CD14-positive monocyte (primary cell): Measurements from ENCODE around the gene SRGAP2C. TPM values are rescaled to one million over a fixed set of nuclear protein-coding genes. Genes with fewer than 3 reads are reported as not detected.
A peak's percentile ranks its signal among the peaks of the same experiment; 100 is the strongest.
"Not testable (repeated sequence)": the region's sequence is repeated elsewhere in the genome, so short reads cannot be mapped to it uniquely, and the experiment has no call there.

ENCODE experiments used
- DNase-seq, 3 donors: peaks; one replicate each; pipeline ENCODE4 v3.0.0-alpha.2; 2011 to 2022
- H2AFZ ChIP-seq: 2 replicates; pipeline ENCODE4 v1.6.0; 2012; ENCODE audit warnings: mild to moderate bottlenecking, low read depth, low read length, inconsistent platforms; ENCODE audit not compliant: insufficient read depth, poor library complexity, severe bottlenecking
- H3K27ac ChIP-seq, 2 donors: 1 replicate in 1 of 2; 2 replicates in 1 of 2; pipeline ENCODE4 v1.5.1; 2012 to 2013; ENCODE audit warnings: low read length in 2 of 2, control low read depth in 1 of 2, inconsistent platforms in 1 of 2, low read depth in 1 of 2, mild to moderate bottlenecking in 1 of 2
- H3K27me3 ChIP-seq, 2 donors: one replicate each; pipeline versions ENCODE4 v1.6.0 to v1.6.1; 2011 to 2013; ENCODE audit warnings: low read length in 2 of 2; ENCODE audit not compliant: control insufficient read depth in 2 of 2, insufficient read depth in 2 of 2
- H3K36me3 ChIP-seq, 2 donors: replicated peaks in 1 of 2; 1 replicate in 1 of 2; 2 replicates in 1 of 2; pipeline versions ENCODE4 v1.5.1 to v1.6.1; 2012 to 2013; ENCODE audit warnings: low read length in 2 of 2, control low read depth in 1 of 2, inconsistent platforms in 1 of 2, mild to moderate bottlenecking in 1 of 2; ENCODE audit not compliant: insufficient read depth in 2 of 2, control insufficient read depth in 1 of 2
- H3K4me1 ChIP-seq, 2 donors: 1 replicate in 1 of 2; 2 replicates in 1 of 2; pipeline versions ENCODE4 v1.5.1 to v1.6.1; 2012 to 2013; ENCODE audit warnings: low read length in 2 of 2, control low read depth in 1 of 2, inconsistent platforms in 1 of 2, mild to moderate bottlenecking in 1 of 2, moderate library complexity in 1 of 2; ENCODE audit not compliant: insufficient read depth in 2 of 2, control insufficient read depth in 1 of 2
- H3K4me2 ChIP-seq: replicated peaks from 2 replicates; pipeline ENCODE3; 2012; ENCODE audit warnings: low read length, moderate library complexity, mild to moderate bottlenecking; ENCODE audit not compliant: poor library complexity, severe bottlenecking; ENCODE audit errors: extremely low read depth
- H3K4me3 ChIP-seq, 3 experiments: fragments of 200-600 bp in 1 of 3; sonication (generic) in 1 of 3; replicated peaks in 1 of 3; 1 replicate in 2 of 3; 2 replicates in 1 of 3; pipeline ENCODE4 v1.5.1; 2011 to 2013; ENCODE audit warnings: low read length in 3 of 3, mild to moderate bottlenecking in 3 of 3, control low read depth in 2 of 3, low read depth in 2 of 3, inconsistent platforms in 1 of 3, moderate library complexity in 1 of 3
- H3K79me2 ChIP-seq: 2 replicates; pipeline ENCODE4 v1.6.0; 2012; ENCODE audit warnings: mild to moderate bottlenecking, control low read depth, inconsistent platforms, low read length, moderate library complexity; ENCODE audit not compliant: insufficient read depth
- H3K9ac ChIP-seq: 2 replicates; pipeline ENCODE4 v1.6.0; 2017; ENCODE audit warnings: low read length, mild to moderate bottlenecking; ENCODE audit not compliant: insufficient read depth, poor library complexity, severe bottlenecking
- H3K9me3 ChIP-seq, 2 donors: replicated peaks in 1 of 2; 1 replicate in 1 of 2; 2 replicates in 1 of 2; pipeline versions ENCODE4 v1.5.1 to v1.6.1; 2012 to 2013; ENCODE audit warnings: low read length in 2 of 2, control low read depth in 1 of 2; ENCODE audit not compliant: control insufficient read depth in 1 of 2, insufficient read depth in 1 of 2
- H4K20me1 ChIP-seq: 2 replicates; pipeline ENCODE4 v1.6.0; 2012; ENCODE audit warnings: mild to moderate bottlenecking, low read length, control low read depth, moderate library complexity; ENCODE audit not compliant: insufficient read depth
- H3K27ac Mint-ChIP-seq, 7 donors: one replicate each; pipeline ENCODE4 v1.8.0; 2020; ENCODE audit warnings: mild to moderate bottlenecking in 7 of 7, mixed read lengths in 7 of 7, moderate library complexity in 6 of 7, inconsistent platforms in 2 of 7
- H3K27me3 Mint-ChIP-seq, 3 donors: one replicate each; pipeline ENCODE4 v1.8.0; 2021 to 2022; ENCODE audit warnings: low read depth in 3 of 3, mild to moderate bottlenecking in 3 of 3, mixed read lengths in 3 of 3, moderate library complexity in 3 of 3, inconsistent platforms in 1 of 3
- H3K36me3 Mint-ChIP-seq, 2 donors: one replicate each; pipeline ENCODE4 v1.8.0; 2020; ENCODE audit warnings: mixed read lengths in 2 of 2, inconsistent platforms in 1 of 2, mild to moderate bottlenecking in 1 of 2
- H3K4me1 Mint-ChIP-seq: one replicate; pipeline ENCODE4 v1.8.0; 2020; ENCODE audit warnings: mild to moderate bottlenecking, mixed read lengths
- H3K4me3 Mint-ChIP-seq, 2 donors: one replicate each; pipeline ENCODE4 v1.8.0; 2020; ENCODE audit warnings: mild to moderate bottlenecking in 2 of 2, mixed read lengths in 2 of 2, moderate library complexity in 1 of 2
- H3K9me3 Mint-ChIP-seq, 7 donors: one replicate each; pipeline ENCODE4 v1.8.0; 2020 to 2022; ENCODE audit warnings: mixed read lengths in 7 of 7, mild to moderate bottlenecking in 6 of 7, moderate library complexity in 6 of 7, inconsistent platforms in 2 of 7
- WGBS: methylation state at CpG from one replicate; pipeline ENCODE4 v1.1.5; 2013; ENCODE audit warnings: missing lambda C conversion rate; ENCODE audit not compliant: insufficient coverage; 5-methylcytosine and 5-hydroxymethylcytosine counted together
- intact Hi-C, 2 donors: fragments of 100-400 bp; cut with micrococcal nuclease; formaldehyde crosslinking; loops; one replicate each; pipeline versions ENCODE4 v1.15.0 to v1.15.1; 2023
- polyA plus RNA-seq, 3 donors: library from polyadenylated mRNA; depleted of rRNA in 1 of 3; unstranded in 2 of 3; stranded (reverse) in 1 of 3; fragments of 300-500 nt in 2 of 3; fragments of >200 nt in 1 of 3; fragmentation: Illumina TruSeq in 2 of 3; gene quantifications; 1 replicate in 2 of 3; 2 replicates in 1 of 3; pipeline ENCODE4 v1.2.3, GENCODE V29; 2012 to 2021

The SRGAP2C gene
- polyA plus RNA-seq, 3 donors = 3.7 to 13.5 (median 5.4) TPM

- H3K27ac ChIP-seq, H3K4me1 ChIP-seq, H3K9ac ChIP-seq, DNase-seq, H3K27me3 ChIP-seq, H3K4me3 Mint-ChIP-seq, H3K9me3 Mint-ChIP-seq, H3K4me3 ChIP-seq, H3K27me3 Mint-ChIP-seq, H3K79me2 ChIP-seq, H3K36me3 ChIP-seq, H3K9me3 ChIP-seq, H4K20me1 ChIP-seq, H3K27ac Mint-ChIP-seq, H3K4me2 ChIP-seq, H3K36me3 Mint-ChIP-seq, H3K4me1 Mint-ChIP-seq, H2AFZ ChIP-seq, intact Hi-C loops: not testable (repeated sequence)
These were observed 6.6 kb upstream of the SRGAP2C start for GRCh38 chr1:121178197-121178596.

GRCh38 chr1:121183867-121184266 lies 908 bp upstream of the SRGAP2C start:
- H3K27me3 ChIP-seq, H3K27ac Mint-ChIP-seq, H3K4me1 Mint-ChIP-seq, H3K9me3 ChIP-seq, H3K27me3 Mint-ChIP-seq, H3K79me2 ChIP-seq, H3K4me2 ChIP-seq, intact Hi-C loops, H3K36me3 Mint-ChIP-seq, H3K27ac ChIP-seq, H3K9ac ChIP-seq, H3K9me3 Mint-ChIP-seq, H2AFZ ChIP-seq, DNase-seq, H4K20me1 ChIP-seq, H3K4me1 ChIP-seq, H3K4me3 Mint-ChIP-seq, H3K36me3 ChIP-seq: not testable (repeated sequence)
- peak overlapping the region; percentile 40 to 67 (median 40) for H3K4me3 ChIP-seq
- no CpG with 5 or more reads among the region's 31 CpGs for WGBS

DNA sequence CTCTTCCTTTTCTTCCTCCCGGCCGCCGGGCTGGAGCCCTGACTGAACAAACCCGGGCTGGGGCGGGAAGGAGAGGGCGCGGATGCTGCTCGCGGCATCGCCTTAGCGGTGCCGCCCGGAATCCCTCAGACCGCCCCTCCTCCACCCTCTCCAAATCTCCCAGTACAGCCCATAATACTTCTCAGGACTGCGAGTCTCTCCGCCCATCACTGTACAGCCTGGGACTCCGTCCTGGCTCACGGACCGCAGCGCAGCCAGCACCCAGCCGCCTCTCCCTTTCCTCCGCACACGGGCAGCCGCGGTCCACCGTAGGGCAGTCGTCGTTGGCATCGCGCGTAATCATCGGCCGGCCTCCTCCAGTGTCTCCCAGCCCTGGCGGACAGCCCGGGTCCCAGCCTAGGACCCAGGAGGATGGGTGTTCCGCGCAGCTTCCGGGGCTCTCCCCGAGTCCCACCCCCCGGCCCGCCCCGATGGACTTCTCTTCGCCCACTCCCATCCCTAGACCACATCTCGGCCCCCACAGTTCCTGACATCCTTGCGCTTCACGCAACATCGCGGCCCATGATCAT lies 449 bp downstream of the SRGAP2C start:
- intact Hi-C loops, H2AFZ ChIP-seq, H3K9me3 ChIP-seq, H4K20me1 ChIP-seq, H3K27me3 ChIP-seq, H3K4me1 Mint-ChIP-seq, H3K4me1 ChIP-seq, H3K9me3 Mint-ChIP-seq, H3K9ac ChIP-seq, H3K79me2 ChIP-seq, DNase-seq, H3K36me3 Mint-ChIP-seq, H3K36me3 ChIP-seq, H3K4me2 ChIP-seq, H3K27me3 Mint-ChIP-seq: not testable (repeated sequence)
- peak overlapping the region; percentile 88 to 90 for H3K4me3 Mint-ChIP-seq
- H3K4me3 ChIP-seq = peak overlapping the region; percentile 37 to 68 (median 48)
- H3K27ac Mint-ChIP-seq = peak overlapping the region in 5 of 7 donors; percentile 83 to 95 (median 92)
- no CpG with 5 or more reads among the region's 48 CpGs for WGBS
- peak overlapping the region in 1 of 2 donors; percentile 66 for H3K27ac ChIP-seq

DNA sequence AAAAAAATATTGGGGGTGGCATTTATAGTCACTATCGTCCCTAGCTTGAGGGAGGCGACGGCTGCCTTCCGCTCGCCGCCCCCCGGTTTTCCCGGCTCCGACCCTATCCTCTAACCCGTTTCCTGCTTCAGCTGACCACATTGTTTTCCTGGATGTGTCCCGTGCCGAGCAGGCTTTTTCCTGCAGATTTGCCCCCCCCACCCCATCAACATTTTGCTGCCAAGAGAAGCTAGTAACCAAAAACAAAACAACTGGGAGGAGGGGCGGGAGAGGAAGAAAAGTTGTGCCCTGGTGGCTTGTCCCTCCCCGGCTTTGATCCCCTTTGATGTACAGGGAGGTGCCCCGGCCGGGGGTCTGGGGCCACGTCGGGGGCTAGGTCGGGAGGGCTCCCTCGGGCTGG lies 1.4 kb downstream of the SRGAP2C start:
- H3K4me1 ChIP-seq, H3K4me1 Mint-ChIP-seq, H3K27me3 Mint-ChIP-seq, H3K9ac ChIP-seq, H3K36me3 Mint-ChIP-seq, H3K9me3 Mint-ChIP-seq, H2AFZ ChIP-seq, H3K27ac ChIP-seq, H3K4me2 ChIP-seq, DNase-seq, H3K9me3 ChIP-seq, intact Hi-C loops, H3K36me3 ChIP-seq, H3K27me3 ChIP-seq, H4K20me1 ChIP-seq: not testable (repeated sequence)
- no CpG with 5 or more reads among the region's 20 CpGs for WGBS
- H3K79me2 ChIP-seq = peaks cover 11% of the 10 kb centered on the region
- H3K4me3 ChIP-seq = peak overlapping the region in 2 of 3 experiments; percentile 27 to 30
- Mint-ChIP-seq H3K27ac (peak overlapping the region in 6 of 7 donors; percentile 50 to 86 (median 81)), H3K4me3 (peak overlapping the region; percentile 86 to 90)
